ENCODE measurements around the gene NPHP4.

The NPHP4 gene

GRCh38 chr1:6037338-6037762, 45.1 kb upstream of the NPHP4 start:
- DNase-seq (ENCODE audit: insufficient read length, low spot score) (no peak), FAIRE-seq (no peak)
- no peak for TF ChIP-seq CTCF (IDR thresholded peaks at IDR 0.05; ENCODE audit: insufficient read depth, missing control alignments)

GRCh38 chr1:6035719-6036118, 43.5 kb upstream of the NPHP4 start:
- DNase-seq (ENCODE audit: insufficient read length, low spot score), result no peak
- TF ChIP-seq CTCF (IDR thresholded peaks at IDR 0.05; ENCODE audit: insufficient read depth, missing control alignments), result no peak
- FAIRE-seq, result no peak

GRCh38 chr1:6035303-6035702, 43.1 kb upstream of the NPHP4 start:
- DNase-seq (ENCODE audit: insufficient read length, low spot score), result no peak
- TF ChIP-seq CTCF (IDR thresholded peaks at IDR 0.05; ENCODE audit: insufficient read depth, missing control alignments), result no peak
- FAIRE-seq, result no peak

GRCh38 chr1:6034750-6035096, 42.5 kb upstream of the NPHP4 start:
- DNase-seq (ENCODE audit: insufficient read length, low spot score) (no peak), FAIRE-seq (no peak)
- no peak for TF ChIP-seq CTCF (IDR thresholded peaks at IDR 0.05; ENCODE audit: insufficient read depth, missing control alignments)

GRCh38 chr1:6033986-6034749, 41.9 kb upstream of the NPHP4 start:
- peak; percentile 44 for TF ChIP-seq CTCF (IDR thresholded peaks at IDR 0.05; ENCODE audit: insufficient read depth, missing control alignments)
- FAIRE-seq, result no peak
- no peak for DNase-seq (ENCODE audit: insufficient read length, low spot score)

- no peak for FAIRE-seq
- DNase-seq (ENCODE audit: insufficient read length, low spot score), result no peak
- no peak for TF ChIP-seq CTCF (IDR thresholded peaks at IDR 0.05; ENCODE audit: insufficient read depth, missing control alignments)
These were observed 40.9 kb upstream of the NPHP4 start for GRCh38 chr1:6033124-6033523.

- DNase-seq (ENCODE audit: insufficient read length, low spot score), result no peak
- TF ChIP-seq CTCF (IDR thresholded peaks at IDR 0.05; ENCODE audit: insufficient read depth, missing control alignments), result no peak
- FAIRE-seq, result no peak
These were observed 38.5 kb upstream of the NPHP4 start for GRCh38 chr1:6030547-6031261.

Measured in D721Med (cell line).